Measurements from ENCODE around the gene PRPF18.

GRCh38 chr10:13597909-13598308, 11.1 kb downstream of the PRPF18 start:
- TF ChIP-seq, protein P1, sequence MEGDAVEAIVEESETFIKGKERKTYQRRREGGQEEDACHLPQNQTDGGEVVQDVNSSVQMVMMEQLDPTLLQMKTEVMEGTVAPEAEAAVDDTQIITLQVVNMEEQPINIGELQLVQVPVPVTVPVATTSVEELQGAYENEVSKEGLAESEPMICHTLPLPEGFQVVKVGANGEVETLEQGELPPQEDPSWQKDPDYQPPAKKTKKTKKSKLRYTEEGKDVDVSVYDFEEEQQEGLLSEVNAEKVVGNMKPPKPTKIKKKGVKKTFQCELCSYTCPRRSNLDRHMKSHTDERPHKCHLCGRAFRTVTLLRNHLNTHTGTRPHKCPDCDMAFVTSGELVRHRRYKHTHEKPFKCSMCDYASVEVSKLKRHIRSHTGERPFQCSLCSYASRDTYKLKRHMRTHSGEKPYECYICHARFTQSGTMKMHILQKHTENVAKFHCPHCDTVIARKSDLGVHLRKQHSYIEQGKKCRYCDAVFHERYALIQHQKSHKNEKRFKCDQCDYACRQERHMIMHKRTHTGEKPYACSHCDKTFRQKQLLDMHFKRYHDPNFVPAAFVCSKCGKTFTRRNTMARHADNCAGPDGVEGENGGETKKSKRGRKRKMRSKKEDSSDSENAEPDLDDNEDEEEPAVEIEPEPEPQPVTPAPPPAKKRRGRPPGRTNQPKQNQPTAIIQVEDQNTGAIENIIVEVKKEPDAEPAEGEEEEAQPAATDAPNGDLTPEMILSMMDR (IDR thresholded peaks at IDR 0.05; ENCODE audit: poor library complexity, severe bottlenecking), result no peak
- no peak for TF ChIP-seq SMC3 (conservative IDR thresholded peaks at IDR 0.05; ENCODE audit: poor library complexity)
- TF ChIP-seq POLR2AphosphoS5 (IDR thresholded peaks at IDR 0.05), result no peak
- TF ChIP-seq TAF1 (IDR thresholded peaks at IDR 0.05; ENCODE audit: low read depth), result no peak
- no peak for TF ChIP-seq RAD21 (conservative IDR thresholded peaks at IDR 0.05)
- no peak for TF ChIP-seq EZH2 (IDR thresholded peaks at IDR 0.05; ENCODE audit: borderline replicate concordance, insufficient read depth, low read length, poor library complexity, severe bottlenecking)
- TF ChIP-seq MXI1 (conservative IDR thresholded peaks at IDR 0.05; ENCODE audit: poor library complexity, severe bottlenecking), result no peak
